IPS-11a (cell line): ENCODE measurements around the gene SH3BP4.
"Not testable (repeated sequence)": the region's sequence is repeated elsewhere in the genome, so short reads cannot be mapped to it uniquely, and the experiment has no call there.

Experiments used
- H3K4me3 ChIP-seq: one replicate; pipeline ENCODE4 v1.5.1; 2013; ENCODE audit warnings: low read depth, low read length, control low read depth

SH3BP4 gene

GRCh38 chr2:235052514-235053354 lies 100.9 kb downstream of the SH3BP4 start:
- H3K4me3 ChIP-seq, result no peak overlapping the region

GRCh38 chr2:235053651-235054050 lies 101.8 kb downstream of the SH3BP4 start:
- no peak overlapping the region for H3K4me3 ChIP-seq

GRCh38 chr2:235054475-235054874 lies 102.7 kb downstream of the SH3BP4 start:
- H3K4me3 ChIP-seq, result no peak overlapping the region

GRCh38 chr2:235054919-235055318 lies 103.1 kb downstream of the SH3BP4 start:
- no peak overlapping the region for H3K4me3 ChIP-seq

- no peak overlapping the region for H3K4me3 ChIP-seq
These were observed 104.2 kb downstream of the SH3BP4 start for GRCh38 chr2:235055891-235056516.

GRCh38 chr2:235056768-235057167 lies 105.0 kb downstream of the SH3BP4 start:
- H3K4me3 ChIP-seq, result no peak overlapping the region

- not testable (repeated sequence) for H3K4me3 ChIP-seq
These were observed 105.8 kb downstream of the SH3BP4 start for GRCh38 chr2:235057616-235058015.

GRCh38 chr2:235059161-235059560 lies 107.3 kb downstream of the SH3BP4 start:
- H3K4me3 ChIP-seq, result no peak overlapping the region

- H3K4me3 ChIP-seq, result no peak overlapping the region
These were observed 109.8 kb downstream of the SH3BP4 start for GRCh38 chr2:235061656-235062055.

GRCh38 chr2:235063471-235063961 lies 111.7 kb downstream of the SH3BP4 start:
- H3K4me3 ChIP-seq, result no peak overlapping the region

- no peak overlapping the region for H3K4me3 ChIP-seq
These were observed 113.2 kb downstream of the SH3BP4 start for GRCh38 chr2:235064976-235065375.

- no peak overlapping the region for H3K4me3 ChIP-seq
These were observed 114.7 kb downstream of the SH3BP4 start for GRCh38 chr2:235066490-235066889.

GRCh38 chr2:235066895-235067294 lies 115.1 kb downstream of the SH3BP4 start:
- no peak overlapping the region for H3K4me3 ChIP-seq

- H3K4me3 ChIP-seq, result no peak overlapping the region
These were observed 116.9 kb downstream of the SH3BP4 start for GRCh38 chr2:235068701-235069100.

GRCh38 chr2:235070063-235070706 lies 118.4 kb downstream of the SH3BP4 start:
- no peak overlapping the region for H3K4me3 ChIP-seq

GRCh38 chr2:235073868-235074413 lies 122.1 kb downstream of the SH3BP4 start:
- no peak overlapping the region for H3K4me3 ChIP-seq

GRCh38 chr2:235077046-235077445 lies 125.2 kb downstream of the SH3BP4 start:
- H3K4me3 ChIP-seq, result no peak overlapping the region

GRCh38 chr2:235078182-235078581 lies 126.4 kb downstream of the SH3BP4 start:
- no peak overlapping the region for H3K4me3 ChIP-seq

- H3K4me3 ChIP-seq, result no peak overlapping the region
These were observed 127.2 kb downstream of the SH3BP4 start for GRCh38 chr2:235078914-235079472.

- H3K4me3 ChIP-seq, result no peak overlapping the region
These were observed 128.3 kb downstream of the SH3BP4 start for GRCh38 chr2:235080101-235080500.
